NCI-H345 treated with DMSO at 0.1 percent for 48 hours (cell line): ENCODE measurements around the gene SLC18A3.

Source experiments
- DNase-seq: peaks from one replicate; lab custom pipeline; 2025; ENCODE audit not compliant: unreplicated experiment; lab: John Stamatoyannopoulos, UW

The SLC18A3 gene

DNA sequence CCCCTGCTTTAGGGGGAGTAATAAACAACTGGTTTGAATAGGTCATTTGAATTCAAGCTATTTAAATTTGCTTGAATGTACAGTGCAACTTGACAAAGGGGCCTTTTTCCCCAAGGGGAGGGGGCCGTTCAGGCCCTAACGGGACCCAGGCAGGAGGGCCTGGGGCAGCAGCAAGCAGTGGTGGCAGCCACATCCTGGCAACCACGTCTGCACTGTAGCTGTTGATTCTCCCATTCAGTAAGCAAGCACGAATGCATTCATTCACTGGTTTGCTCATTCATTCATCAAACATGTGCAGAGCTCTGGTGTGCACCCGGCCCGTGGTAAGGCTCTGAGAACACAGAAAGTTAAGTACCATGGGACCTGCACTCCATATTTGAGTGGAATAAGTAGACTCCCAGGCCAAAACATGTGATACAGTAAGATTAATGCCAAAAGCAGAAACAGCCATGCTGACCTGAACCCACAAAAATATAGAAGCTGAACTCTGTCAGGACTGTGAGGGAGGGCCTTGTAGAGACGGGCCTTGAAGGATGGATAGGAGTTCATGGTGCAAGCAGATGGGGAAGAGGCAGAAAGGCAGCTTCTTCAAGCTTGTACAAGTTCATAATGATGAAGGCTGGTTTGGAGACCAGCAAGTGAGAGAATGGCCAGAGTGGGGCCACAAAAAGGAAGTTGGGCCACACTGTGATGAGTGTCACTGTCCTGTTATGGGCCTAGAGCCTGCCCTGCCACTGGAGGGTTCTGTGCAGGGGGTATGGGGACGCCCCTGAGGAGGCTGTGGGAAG, 40.0 kb downstream of the SLC18A3 start:
- no peak for DNase-seq

DNA sequence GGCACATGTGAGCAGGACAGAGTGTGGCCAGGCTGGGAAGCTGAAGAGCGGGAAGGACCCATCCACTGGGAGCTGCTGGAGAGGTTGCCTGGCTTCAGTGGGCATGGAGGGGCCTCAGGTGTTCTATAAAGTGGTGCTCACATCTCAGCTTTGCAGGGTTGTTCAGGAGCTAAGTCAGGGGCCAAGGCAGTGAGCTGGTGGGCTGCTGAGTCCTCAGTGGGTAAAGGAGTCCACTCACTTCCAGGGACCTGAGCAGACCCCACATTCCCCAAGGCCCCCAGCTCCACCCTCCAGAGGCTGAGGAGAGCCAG, 40.6 kb downstream of the SLC18A3 start:
- DNase-seq, result no peak

DNA sequence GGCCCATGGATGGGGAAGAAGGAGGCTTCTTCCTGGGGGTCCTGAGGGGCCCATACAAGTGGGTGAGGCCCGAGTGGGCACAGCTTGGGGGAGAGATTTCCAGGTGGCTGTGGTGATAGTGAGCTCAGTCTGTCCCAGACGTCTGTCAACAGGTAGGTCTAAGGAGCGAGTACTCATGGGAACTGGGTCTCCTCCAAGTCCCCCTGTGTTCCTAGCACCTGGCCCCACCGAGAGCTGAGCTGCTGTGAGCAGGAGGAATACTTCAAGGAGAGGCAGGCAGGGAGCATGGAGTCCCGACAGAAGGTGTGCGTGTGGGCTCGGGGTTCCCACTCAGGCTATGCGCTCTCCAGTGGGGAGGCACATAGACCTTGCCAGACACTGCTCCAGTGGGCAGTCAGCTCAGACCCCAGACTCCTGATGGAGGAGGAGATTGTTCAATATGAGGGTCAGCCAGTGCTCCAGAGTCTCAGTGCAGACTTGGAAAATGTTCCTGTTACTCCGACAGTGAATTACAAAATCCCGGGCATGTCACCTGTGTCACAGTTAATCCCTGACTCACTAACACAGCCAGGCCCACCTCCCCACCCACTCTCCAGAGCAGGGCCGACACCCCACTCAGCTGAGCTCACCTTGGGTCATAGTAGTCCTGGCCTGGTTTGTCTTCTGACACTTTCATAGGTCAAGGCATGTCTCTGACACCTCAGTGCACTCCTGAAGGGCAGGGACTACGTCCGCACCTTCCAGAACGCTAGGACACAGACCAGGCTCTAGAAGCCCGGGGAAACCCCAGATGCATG, 41.1 kb downstream of the SLC18A3 start:
- DNase-seq, result no peak

DNA sequence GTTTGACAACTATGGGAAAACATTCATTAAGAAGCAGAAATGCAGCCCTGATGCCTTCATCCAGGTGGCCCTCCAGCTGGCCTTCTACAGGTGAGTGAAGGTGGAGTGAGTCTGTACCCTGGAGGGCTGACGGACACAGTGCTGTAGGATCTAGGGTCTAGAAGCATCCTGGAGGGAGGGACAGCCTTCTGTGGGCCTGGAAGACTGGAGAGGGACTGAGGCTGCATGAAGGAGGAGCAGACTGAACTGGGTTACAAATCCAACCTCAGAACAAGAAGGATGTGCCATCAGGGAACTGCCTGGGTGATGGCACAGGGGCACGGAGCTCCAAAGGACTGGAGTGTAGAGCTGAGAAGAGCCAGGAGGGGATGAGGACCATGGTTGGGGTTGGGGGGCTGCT, 41.8 kb downstream of the SLC18A3 start:
- DNase-seq, result no peak

DNA sequence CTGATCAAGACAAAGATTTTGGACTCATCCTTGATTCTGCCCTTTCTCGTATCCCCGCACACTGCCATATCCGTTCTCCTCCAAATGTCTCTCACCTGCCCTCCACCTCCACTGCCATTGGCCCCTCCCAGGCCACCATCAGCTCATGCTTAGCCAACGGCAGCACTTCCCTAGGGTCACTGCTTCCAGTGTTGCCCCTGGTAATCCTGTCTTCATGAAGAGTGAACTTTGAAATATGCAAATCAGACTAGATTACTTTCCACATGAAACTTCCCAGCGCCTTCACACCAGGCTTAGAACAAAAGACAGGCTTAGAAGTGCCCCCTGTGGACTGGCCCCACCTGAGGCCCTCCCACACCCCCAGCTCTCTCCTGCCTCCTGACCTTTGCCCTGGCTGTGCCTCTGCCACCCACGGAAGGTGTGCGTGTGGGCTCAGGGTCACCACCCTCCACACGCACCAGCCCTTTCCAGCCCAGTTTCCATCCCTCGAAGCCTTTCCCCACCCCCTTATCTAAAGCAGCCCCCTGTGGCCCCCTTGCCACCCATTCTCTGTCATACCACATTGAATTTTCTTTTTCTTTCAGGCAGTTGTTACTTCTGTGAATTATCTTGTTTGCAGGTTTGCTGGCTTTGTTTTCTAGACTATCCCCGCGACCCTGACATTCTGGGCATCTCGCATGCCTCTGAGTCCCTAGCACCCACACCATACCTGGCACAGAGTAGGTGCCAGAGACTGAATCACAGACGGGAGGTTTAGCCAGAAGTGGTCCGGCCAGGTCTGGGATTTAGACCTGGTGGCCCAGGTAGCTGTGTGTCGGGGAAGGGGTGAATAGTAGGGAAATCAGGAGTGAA, 42.5 kb downstream of the SLC18A3 start:
- DNase-seq, result no peak

DNA sequence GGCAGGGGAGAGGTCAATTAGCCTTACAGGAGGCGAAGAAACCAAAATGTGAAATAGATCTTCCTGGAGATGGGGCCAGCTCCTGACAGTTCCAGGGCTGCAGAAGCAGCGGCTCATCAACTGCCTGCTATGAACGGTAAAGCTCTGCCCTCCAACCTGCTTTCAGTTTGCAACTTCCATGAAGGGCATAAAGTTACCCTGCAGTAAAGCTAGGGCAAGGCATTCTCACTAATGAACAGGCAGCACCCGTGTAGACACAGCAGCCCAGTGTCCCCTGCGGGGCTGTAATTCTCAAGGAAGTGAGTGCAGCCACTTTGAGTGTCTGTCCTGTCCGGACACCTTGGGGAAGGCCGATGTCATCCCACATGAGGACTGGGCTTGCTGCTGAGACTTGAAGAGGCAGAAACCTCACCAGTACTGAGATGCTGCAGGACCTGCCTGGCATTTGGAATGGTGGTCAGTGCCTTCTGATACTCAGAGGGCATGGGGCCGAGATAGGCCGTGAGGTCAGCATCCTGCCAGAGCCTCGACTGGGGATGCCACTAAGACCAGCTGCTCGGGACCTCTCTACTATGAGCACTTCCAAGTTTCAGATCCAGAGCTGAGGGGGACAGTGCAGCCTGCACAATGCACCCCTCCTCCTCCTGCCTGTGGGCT, 43.3 kb downstream of the SLC18A3 start:
- no peak for DNase-seq

DNA sequence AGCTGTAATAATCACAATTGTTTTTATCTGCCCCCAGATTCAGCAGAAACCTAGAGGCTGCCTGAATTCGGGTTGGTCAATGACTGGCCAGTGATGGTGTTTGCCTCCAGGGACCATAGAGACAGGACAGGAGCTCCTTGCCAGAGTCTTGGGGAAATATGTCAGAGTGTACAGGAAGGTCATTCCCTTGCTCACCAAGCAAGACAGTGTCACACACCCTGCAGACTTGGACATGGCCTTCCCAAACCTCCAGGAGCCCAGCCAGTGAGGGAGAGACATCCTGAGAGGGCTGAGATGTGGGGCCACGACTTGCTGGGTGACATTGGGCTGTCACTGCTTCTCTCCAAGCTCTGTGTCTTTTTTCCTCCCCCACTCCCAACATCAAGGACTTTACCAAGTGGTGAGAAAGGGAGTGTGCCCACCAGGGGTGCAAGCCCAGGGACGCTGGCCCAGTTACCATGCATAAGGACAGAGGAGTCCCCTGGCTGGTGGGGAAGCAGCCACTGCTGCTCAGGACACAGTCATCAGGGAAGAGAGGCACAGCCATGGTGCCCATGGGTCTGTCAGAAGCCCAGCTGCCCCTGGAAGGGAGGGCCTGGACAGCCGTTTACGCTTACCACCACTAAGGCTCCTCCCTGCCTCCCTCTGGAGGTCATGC, 44.1 kb downstream of the SLC18A3 start:
- no peak for DNase-seq

DNA sequence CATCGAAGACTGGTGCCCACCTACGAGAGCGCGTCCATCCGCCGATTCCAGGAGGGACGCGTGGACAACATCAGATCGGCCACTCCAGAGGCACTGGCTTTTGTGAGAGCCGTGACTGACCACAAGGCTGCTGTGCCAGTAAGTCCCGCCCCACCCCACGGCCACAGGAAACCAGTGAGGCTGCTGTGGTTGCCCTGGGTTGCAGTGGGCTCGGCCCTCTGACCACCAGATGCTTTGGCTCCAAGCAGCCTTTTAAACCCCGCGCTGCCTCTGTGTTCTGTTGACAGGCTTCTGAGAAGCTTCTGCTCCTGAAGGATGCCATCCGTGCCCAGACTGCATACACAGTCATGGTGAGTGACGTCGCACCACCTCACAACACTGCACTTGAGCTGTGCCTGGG, 45.0 kb downstream of the SLC18A3 start:
- DNase-seq, result no peak

DNA sequence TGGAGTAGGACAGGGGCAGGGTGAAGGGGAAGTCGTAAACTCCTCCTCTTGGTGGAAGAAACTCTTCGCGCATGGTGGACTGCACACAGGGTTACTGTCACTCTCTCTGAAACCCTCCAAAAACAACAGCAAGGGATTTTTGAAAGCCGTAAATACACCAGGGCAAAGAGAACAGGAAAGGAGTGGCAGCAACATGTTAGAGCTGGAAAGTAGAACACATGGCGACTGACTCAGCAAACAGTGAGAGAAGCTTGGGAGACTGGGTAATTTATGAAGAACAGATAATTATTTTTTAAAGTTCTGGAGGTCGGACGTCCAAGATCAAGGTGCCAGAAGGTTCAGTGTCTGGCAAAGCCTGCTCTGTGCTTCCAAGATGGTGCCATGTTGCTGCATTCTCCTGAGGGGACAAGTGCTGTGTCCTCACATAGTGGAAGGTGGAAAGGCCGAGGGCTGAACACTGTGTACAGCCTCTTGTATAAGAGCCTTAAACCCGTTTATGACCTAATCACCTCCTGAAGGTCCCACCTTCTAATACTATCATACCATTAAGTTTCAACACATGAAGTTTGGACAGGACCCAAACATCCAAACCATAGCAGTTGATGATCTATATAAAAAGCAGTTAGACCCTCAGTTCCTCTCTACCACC, 46.9 kb downstream of the SLC18A3 start:
- no peak for DNase-seq

DNA sequence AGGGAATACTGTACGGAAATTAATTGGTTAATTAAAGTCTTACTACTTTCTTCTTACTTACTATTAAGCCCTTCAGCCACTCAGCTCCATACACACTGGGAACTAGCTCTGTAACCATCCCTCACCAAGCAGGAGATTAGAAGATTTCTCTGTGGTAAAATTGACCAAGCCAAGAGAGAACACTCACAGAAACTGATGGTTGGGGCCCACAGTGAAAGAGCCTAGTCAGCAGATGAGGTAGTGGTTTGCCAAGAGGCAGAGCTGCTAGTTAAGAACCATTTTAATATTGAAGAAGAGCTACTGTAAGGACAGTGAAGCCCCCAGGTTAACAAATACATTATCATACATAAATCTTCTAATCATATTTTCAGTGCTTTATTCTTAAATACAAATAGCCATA, 47.5 kb downstream of the SLC18A3 start:
- no peak for DNase-seq

DNA sequence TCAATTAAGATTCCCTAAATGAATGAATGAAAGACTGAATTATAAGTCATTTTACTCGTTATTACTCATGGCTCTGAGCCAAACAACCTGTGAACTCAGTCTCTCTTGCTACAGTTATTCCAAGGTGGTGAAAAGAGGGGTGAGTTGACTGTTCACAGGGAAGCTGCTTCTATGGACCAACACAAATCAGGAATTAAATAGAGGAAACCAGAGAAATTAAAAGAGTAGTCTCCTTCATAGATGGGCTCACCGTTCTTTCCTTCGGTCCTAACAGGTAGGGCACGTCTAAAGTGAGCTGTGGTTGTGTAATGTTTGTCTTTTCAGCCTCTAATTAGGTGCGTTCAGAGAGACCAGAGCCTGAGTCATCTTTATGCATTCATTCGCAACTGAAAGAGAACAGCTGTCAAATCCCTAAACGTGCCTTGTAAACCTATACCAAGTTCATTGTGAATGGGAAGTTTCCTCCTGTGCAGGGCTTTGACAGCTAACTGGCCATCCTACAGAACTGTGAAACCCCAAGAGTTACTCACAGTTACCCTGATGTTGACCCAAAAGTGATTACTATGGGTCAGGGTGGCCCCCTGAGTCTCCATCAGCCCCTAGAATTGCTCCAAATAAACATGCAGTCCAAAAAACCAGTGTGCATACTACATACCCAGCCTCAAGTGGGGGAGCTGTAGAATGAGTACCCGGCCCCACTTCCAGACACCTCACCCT, 51.2 kb downstream of the SLC18A3 start:
- DNase-seq, result no peak
